T-helper 1 cell (primary cell): ENCODE data around the gene RANBP17.
"Not testable (repeated sequence)": the region's sequence is repeated elsewhere in the genome, so short reads cannot be mapped to it uniquely, and the experiment has no call there.

ENCODE experiments used
- DNase-seq, 5 donors: peaks; one replicate each; pipeline ENCODE4 v3.0.0-alpha.2; 2012 to 2020

The RANBP17 gene

DNA sequence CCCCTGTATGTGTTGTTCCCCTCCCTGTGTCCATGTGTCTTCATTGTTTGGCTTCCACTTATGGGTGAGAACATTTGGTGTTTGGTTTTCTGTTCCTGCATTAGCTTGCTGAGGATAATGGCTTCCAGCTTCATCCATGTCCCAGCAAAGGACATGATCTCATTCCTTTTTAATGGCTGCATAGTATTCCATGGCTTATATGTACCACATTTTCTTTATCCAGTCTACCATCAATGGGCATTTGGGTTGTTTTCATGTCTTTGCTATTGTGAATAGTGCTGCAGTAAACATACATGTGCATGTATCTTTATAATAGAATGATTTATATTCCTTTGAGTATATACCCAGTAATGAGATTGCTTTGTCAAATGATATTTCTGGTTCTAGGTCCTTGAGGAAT lies 8.6 kb downstream of the RANBP17 start:
- not testable (repeated sequence) for DNase-seq

DNA sequence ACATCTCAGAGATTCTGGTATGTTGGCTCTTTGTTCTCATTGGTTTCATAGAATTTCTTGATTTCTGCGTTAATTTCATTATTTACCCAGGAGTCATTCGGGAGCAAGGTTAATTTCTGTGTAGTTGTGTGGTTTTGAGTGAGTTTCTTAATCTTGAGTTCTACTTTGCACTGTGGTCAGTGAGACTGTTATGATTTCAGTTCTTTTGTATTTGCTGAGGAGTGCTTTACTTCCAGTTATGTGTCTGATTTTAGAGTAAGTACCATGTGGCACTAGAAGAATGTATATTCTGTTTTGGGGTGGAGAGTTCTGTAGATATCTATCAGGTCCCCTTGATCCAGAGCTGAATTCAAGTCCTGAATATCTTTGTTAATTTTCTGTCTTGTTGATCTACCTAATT lies 12.2 kb downstream of the RANBP17 start:
- DNase-seq: no peak

DNA sequence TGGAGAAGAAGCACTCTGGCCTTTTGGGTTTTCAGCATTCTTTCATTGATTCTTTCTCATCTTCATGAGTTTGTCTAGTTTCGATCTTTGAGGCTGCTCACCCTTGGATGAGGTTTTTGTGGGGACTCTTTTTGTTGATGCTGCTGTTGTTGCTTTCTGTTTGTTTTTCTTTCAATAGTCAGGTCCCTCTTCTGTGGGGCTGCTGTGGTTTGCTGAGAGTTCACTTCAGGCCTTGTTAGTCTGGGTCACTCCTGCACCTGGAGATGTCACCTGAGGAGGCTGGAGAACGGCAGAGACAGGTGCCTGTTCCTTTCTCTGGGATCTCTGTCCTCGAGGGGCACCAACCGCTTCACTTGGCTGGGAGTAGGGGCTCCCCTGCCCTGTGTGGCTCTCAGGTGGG lies 14.0 kb downstream of the RANBP17 start:
- DNase-seq: no peak

DNA sequence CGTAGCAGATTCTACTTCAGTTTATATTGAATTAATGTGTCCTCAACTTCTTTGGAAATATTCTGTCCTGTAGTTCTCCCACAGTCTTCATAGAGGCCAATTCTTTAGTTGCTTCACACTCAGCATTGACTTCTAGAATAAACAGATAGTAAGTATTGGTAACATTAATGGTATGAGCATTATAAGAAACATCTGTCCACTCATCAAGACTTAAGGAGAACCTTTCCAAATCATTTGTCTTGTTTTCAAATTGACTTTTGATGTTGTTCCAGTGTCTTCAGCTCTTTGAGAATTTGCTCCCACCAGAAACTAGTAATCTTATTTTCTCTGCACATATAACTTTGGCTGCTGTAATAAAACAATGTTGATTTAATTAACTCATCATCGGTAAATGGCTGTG lies 18.3 kb downstream of the RANBP17 start:
- no peak for DNase-seq

DNA sequence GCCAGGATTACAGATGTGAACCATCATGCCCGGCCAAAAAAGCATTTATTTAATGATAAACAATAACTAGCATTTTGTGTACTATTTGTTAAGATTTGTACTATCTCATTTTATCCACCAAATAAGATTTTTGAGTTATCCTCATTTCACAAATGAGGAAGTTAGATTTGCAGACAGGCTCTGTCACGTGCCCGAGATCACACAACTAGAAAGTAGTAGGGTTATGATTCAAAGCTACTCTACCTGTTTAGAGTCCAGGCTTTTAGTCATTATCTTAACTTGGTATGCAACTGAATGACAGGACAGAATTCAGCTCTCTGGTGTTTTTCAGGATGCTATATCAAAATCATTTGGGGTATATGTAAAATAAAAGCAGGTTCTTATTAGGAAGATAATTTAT lies 20.5 kb downstream of the RANBP17 start:
- no peak for DNase-seq

DNA sequence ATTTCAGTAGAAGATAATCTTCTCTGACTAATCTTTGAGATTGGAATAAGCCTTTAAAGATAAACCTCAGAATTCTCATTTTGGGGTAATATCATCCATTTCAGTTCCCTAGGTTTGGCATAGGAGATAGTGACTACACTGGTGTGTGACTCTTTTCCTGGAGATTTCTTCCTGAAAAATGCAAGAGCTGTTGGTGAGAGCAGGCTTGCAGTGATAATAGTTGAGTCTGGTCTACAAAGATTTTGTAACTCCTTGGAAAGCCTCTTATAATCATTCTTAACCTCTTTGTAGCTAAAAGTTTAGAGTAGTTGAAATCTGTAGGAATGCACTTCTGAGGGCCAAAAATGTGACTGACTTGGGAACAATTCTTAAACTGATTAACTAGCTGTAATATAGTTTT lies 23.4 kb downstream of the RANBP17 start:
- no peak for DNase-seq

DNA sequence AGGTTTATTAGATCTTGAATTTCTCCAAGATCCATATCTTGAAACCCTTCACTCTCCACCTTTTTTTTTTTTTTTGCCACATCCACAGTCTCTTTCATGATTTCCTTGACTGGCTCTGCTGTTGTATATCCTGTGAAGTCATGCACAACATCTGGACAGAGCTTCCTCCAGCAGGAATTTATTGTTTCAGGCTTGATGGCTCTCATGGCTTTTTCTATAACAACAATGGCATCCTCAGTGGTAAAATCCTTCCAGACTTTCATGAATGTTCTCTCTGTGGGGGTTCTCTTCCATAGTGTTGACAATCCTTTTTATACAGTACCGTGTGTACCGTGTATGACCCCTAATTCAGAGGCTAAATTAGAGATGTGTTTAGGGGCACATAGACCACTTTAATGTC lies 24.0 kb downstream of the RANBP17 start:
- DNase-seq: no peak

DNA sequence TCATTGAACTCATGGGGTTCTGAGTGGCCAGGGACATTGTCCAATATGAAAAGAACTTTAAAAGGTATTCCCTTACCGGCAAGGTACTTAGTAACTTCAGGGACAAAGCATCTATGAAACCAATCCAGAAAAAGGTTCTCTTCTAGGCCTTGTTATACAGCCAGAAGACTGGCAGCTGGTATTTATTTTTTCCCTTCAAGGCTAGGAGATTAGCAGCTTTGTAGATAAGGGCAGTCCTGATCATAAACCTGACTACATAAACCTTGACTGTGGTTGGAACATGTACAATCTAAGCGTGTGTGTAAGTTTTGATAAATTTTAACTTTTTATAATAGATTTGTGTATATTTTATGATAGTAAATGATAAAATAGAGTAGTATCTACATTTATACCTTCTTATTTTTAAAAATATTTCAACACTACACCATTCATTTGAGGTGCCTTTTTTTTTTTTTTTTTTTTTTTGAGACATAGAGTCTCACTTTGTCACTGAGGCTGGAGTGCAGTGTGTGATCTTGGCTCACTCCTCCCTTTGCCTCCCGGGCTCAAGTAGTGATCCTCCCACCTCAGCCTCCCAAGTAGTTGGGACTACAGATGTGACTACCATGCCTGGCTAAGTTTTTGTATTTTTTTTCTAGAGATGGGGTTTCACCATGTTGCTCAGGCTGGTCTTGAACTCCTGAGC lies 24.5 kb downstream of the RANBP17 start:
- DNase-seq: no peak

DNA sequence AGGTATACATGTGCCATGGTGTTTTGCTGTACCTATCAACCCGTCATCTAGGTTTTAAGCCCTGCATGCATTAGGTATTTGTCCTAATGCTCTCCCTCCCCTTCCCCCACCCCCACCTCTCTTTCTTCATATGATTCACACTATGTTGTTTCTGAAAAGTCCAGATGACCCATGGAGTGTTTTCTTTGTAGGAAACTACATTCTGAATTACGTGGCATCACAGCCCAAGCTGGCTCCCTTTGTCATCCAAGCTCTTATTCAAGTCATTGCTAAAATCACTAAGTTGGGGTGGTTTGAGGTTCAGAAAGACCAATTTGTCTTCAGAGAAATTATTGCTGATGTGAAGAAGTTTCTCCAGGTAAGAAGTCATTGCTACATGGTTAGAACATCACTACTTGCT lies 30.4 kb downstream of the RANBP17 start:
- no peak for DNase-seq

DNA sequence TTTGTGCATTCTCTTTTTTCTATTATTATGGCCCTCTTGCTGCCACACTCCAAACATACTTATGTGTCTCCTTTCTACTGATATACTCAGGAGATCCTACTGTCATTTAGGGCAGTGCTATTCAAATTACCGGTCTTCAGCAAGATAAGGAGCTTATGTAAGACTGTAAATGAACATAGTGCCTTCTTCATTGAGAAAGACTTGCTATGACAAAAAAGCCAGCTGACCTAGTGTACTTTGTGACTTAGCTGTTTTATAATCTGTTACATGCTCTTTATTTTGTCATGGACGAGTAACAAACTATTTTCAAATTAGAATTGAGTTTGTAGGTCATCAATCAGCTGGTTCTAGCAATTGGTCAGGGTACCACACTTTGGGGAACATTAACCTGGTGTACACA lies 32.8 kb downstream of the RANBP17 start:
- no peak for DNase-seq

DNA sequence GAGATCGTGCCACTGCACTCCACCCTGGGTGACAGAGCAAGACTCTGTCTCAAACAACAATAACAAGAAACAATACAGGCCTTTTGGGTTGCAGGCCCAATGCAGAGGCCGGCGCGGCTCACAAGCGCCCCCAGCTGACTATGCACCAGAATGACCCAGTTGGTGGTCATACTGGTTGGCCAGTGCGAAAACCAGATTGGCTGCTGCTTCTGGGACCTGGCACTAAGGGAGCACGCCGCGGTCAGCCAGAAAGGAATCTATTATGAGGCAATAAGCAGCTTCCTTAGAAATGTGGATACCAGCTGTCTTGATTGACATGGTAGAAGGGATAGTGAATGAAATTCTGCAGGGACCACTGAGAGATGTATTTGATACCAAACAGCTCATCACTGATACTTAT lies 35.0 kb downstream of the RANBP17 start:
- DNase-seq: no peak

DNA sequence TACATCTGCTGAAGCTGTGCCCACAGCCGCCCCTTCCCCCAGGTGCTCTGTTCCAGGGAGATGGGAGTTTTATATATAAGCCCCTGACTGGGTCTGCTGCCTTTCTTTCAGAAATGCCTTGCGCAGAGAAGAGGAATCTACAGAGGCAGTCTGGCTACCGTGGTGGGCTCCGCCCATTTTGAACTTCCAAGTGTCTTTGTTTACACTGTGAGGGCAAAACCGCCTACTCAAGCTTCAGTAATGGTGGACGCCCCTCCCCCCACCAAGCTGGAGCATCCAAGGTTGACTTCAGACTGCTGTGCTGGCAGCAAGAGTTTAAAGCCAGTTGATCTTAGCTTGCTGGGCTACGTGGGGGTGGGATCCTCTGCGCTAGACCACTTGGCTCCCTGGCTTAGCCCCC lies 41.3 kb downstream of the RANBP17 start:
- DNase-seq: no peak

DNA sequence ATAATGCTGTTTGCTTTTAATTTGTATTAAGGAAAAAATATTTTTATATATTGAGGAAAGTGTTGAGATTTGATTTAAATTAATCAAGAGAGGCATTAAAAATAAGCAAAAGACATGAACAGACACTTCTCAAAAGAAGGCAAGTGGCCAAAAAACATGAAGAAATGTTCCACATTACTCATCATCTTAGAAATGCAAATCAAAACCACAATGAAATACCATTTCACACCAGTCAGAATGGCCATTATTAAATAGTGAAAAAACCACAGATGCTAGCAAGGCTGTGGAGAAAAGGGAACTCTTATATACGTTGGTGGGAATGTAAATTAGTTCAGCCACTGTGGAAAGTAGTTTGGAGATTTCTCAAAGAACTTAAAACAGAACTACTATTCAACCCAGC lies 45.9 kb downstream of the RANBP17 start:
- DNase-seq: no peak

DNA sequence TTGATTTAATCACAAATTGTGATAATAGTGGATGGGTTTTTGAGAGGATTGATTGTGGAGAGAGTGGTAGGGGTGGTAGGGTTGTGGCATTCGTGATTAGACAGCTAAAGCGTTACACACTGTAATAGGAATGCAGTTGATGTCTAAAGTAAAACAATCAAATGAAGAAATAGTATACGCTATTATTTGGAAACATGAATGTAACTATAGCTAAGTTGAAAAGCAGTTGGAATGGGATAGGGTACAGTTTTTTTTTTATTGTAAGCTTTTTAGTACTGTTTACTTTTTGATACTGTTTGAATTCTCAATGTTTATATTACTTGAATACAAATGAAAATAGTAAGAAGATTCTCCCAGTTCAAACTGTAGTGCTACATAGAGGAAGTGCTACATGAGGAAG lies 51.8 kb downstream of the RANBP17 start:
- DNase-seq: no peak

DNA sequence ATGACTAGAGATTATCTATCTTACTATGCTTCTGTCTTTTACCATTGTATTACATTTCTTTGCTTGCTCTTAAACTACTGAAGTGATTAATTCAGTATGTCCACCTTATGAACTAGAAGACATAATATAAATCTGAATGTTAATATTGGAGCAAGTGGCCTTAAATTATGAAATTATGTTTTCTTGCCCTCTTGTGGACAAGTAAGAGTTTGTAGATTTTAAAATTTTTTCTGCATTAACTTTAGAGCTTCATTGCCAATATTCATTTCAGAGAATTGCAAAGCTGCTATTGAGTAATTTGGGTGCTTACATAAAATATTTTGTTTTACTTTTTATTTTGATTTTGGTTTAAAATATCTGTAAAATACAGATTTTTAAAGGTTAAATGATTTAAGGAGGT lies 55.3 kb downstream of the RANBP17 start:
- DNase-seq: no peak

DNA sequence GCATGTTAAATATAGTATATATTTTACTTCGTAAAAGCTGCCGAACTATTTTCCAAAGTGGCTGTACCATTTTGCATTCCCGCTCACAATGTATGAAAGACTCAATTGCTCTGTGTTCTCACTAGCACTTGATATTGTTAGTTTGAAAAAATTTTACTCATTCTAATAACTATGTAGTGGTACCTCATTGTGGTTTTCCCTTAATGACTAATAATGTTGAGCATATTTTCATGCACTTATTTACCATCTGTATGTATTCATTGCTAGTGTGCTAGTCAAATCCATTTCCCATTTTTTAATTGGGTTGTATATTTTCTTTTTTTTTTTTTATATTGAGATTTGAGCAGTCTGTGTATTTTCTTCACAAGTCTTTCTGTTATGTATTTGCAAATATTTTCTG lies 58.4 kb downstream of the RANBP17 start:
- no peak for DNase-seq

DNA sequence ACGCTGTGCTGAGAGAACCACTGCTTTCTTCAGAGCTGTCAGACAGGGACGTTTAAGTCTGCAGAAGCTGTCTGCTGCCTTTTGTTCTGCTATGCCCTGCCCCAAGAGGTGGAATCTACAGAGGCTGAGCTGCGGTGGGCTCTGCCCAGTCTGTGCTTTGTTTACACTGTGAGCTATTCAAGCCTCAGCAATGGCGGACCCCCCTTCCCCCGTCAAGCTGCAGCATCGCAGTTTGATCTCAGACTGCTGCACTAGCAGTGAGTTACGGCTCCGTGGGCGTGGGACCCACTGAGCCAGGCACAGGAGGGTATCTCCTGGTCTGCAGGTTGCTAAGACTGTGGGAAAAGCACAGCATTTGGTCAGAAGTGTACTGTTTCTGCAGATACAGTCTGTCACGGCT lies 60.5 kb downstream of the RANBP17 start:
- DNase-seq: not testable (repeated sequence)

DNA sequence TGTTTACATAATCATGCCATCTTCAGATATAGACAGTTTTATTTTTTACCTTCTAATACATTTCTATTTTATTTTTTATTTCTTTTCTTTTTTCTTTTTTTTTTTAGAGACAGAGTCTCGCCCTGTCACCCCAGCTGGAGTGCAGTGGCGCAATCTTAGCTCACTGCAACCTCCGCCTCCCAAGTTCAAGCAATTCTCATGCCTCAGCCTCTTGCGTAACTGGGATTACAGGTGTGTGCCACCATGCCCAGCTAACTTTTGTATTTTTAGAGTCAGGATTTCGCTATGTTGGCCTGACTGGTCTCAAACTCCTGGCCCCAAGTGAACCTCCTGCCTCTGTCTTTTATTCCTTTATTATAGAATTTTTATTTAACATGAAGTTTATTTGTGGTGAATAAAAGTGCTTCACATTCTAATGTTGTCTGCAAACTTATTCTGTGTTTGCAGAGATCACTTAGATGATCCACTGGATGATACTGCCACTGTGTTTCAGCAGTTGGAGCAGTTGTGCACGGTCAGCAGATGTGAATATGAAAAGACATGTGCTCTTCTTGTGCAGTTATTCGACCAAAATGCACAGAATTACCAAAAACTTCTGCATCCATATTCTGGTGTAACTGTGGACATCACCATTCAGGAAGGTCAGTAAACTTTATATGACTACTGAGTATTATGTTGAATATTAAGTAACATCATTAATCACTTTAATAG lies 62.2 kb downstream of the RANBP17 start:
- DNase-seq: no peak

DNA sequence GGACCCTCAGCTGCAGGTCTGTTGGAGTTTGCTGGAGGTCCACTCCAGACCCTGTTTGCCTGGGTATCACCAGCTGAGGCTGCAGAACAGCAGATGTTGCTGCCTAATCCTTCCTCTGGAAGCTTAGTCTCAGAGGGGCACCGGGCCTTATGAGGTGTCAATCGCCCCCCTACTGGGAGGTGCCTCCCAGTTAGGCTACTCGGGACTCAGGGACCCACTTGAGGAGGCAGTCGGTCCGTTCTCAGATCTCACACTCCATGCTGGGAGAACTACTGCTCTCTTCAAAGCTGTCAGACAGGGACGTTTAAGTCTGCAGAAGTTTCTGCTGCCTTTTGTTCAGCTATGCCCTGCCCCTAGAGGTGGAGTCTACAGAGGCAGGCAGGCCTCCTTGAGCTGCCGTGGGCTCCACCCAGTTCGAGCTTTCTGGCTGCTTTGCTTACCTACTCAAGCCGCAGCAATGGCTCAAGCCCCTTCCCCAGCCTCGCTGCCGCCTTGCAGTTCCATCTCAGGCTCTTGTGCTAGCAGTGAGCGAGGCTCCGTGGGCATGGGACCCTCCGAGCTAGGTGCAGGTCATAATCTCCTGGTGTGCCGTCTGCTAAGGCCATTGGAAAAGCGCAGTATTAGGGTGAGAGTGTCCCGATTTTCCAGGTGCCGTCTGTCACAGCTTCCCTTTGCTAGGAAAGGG lies 73.9 kb downstream of the RANBP17 start:
- not testable (repeated sequence) for DNase-seq

DNA sequence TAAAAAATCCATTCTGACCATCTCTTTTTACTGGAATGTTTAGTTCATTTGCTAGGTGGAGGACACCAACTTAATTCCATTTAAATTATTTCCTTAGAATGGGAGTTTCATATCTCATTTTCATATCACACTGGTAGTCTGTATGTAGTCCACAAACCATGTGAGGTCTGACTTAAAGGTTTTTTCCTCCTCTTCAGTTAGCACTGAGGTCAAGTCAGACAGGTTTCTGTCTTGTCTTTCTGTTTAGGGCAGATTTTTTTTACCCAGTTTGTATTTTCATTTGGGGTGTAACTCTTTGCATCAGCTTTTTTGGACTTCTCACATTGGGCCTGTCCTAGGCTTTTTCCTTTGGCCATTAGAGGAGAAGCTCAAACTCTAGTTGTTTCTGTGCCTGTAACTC lies 75.3 kb downstream of the RANBP17 start:
- DNase-seq: no peak

DNA sequence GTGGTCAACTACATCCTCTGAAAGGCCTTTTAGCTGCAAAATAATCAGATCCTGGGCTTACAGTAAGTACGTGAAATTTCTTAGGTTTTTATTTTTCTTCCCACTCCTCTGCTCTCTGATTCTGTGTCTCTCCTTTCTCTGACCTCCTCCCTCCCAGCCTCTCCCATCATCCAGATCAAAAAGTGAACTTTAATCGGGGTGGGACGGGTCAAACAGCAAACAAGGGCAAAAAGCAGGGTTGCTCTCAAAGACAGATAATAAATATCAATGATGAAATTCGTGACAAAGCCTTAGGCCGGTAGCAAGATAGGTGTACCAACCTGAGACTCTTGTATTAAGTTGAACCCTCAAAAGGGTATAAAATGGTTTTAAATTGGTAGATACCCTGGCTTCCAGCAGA lies 76.1 kb downstream of the RANBP17 start:
- DNase-seq: no peak

DNA sequence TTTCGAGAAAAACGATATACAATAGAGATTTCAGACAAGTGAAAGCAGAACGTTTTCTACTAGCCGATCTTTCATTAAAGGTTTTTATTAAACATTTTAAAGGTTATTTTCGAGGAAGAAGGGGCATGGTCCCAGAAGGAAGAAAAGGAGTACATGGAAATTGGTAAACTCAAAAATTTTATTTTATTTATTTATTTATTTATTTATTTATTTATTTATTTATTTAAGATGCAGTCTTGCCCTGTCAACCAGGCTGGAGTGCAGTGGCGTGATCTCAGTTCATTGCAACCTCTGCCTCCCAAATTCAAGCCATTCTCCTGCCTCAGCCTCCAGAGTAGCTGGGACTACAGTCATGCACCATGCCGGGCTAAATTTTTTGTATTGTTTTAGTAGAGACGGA lies 77.4 kb downstream of the RANBP17 start:
- DNase-seq: no peak

DNA sequence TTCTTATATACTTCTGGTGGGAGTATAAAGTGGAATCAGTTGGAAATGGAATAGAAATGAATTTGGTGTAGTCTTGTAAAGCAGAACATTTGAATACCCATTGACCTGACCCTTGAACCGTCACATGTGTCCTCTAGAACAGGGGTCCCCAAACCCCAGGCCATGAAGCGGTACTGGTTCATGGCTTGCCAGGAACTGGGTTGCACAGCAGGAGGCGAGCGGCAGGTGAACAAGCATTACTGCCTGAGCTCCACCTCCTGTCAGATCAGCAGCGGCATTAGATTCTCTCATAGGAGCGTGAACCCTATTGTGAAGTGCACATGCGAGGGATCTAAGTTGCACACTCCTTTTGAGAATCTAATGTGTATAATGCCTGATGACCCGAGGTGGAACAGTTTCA lies 80.0 kb downstream of the RANBP17 start:
- DNase-seq: no peak

DNA sequence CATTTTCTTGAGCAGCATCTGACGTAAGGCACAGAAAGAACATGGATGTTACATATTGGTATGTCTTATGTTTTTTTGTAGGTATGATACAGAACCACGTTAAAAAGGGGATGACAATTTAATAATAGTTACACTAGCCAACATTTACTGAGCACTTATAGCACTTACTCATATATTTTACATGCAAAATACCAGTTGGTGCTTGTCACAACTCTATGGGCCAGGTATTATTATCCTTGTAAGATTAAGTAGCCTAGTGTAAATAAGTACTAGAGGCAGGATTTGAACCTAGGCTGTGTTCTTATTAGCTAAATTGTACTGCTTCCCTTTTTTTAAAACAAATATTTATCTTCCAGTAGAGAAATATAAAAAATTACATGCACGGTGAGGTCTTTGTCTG lies 83.5 kb downstream of the RANBP17 start:
- no peak for DNase-seq
